Skeletal muscle tissue (tissue), 4 donors: ENCODE results near the gene RBM4. TPM values are rescaled to one million over a fixed set of nuclear protein-coding genes. Genes with fewer than 3 reads are reported as not detected.

Experiments
- H3K27ac ChIP-seq: one replicate; pipeline ENCODE4 v1.7.0; 2013; ENCODE audit warnings: mild to moderate bottlenecking, low read depth, low read length, inconsistent platforms
- H3K27me3 ChIP-seq, 3 donors: one replicate each; pipeline ENCODE4 v1.7.0; 2013; ENCODE audit warnings: low read length in 3 of 3; ENCODE audit not compliant: control insufficient read depth in 3 of 3, insufficient read depth in 3 of 3
- H3K36me3 ChIP-seq, 3 donors: one replicate each; pipeline ENCODE4 v1.7.0; 2013; ENCODE audit warnings: low read length in 3 of 3; ENCODE audit not compliant: control insufficient read depth in 3 of 3, insufficient read depth in 3 of 3
- H3K4me1 ChIP-seq, 3 donors: one replicate each; pipeline ENCODE4 v1.7.0; 2013; ENCODE audit warnings: low read length in 3 of 3, mild to moderate bottlenecking in 3 of 3; ENCODE audit not compliant: control insufficient read depth in 3 of 3, insufficient read depth in 3 of 3
- H3K4me3 ChIP-seq, 3 donors: one replicate each; pipeline ENCODE4 v1.7.0; 2013; ENCODE audit warnings: low read length in 3 of 3
- H3K9ac ChIP-seq, 3 donors: one replicate each; pipeline ENCODE4 v1.7.0; 2013; ENCODE audit warnings: low read length in 3 of 3, mild to moderate bottlenecking in 3 of 3, moderate library complexity in 2 of 3, low read depth in 1 of 3
- H3K9me3 ChIP-seq, 3 donors: one replicate each; pipeline ENCODE4 v1.7.0; 2013; ENCODE audit warnings: low read length in 3 of 3; ENCODE audit not compliant: control insufficient read depth in 3 of 3
- total RNA-seq: library from RNA; depleted of rRNA; stranded (reverse); fragments of >200 nt; gene quantifications from one replicate; pipeline ENCODE4 v1.2.3, GENCODE V29; 2014
- donor health status: Osteomylitis.

Gene RBM4
- total RNA-seq, 1 donor from 2014 or later: 98.6 TPM

DNA sequence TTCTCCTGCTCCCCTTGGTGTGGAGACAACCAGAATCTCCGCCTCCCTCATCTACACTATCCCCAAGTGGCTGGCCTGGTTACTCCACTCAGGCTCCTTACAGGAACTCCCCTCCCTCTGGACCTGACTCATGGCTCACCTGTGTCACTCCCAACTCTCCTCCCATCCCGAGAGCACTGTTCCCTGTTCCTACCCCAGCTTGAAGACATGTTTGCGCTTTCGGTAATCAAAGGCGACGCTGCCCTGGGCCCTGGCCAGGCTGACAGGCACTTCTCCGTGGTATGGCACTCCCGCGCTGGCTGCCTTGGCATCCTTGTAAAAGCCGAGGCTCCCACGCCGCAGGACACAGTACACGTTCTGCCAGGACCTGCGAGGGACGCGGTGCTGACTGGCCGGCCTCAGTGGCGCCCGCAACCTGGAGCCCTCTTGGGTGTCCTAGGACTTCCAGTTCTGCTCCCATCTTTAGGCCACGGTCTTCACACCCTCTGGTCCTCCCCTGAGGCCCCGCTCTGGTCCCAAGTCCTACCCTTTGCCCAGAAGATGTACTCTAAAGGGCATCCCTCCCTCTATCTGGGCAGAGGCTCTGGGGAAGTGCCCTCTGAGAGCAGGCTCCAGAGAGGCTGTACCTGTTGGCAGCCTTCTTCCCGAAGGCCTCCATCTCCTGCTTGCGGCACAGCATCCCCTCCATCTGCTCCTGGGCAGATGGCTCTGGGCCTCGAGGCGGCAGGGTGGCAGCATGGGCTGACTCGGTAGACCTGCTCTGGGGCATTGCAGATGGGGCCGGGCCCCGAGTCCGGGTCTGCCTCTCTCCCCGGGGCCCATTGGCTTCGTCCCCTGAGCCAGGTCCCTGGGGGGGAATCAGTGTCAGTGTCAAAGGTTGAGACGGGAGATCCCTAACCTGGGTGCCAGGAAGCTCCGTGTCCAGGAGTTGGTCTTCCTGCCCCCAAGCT, 48.6 kb downstream of the RBM4 start:
- Histone ChIP-seq H3K4me1 (no peaks in the 10 kb centered on the region), H3K9me3 (no peaks in the 10 kb centered on the region), H3K4me3 (no peak overlapping the region), H3K36me3 (no peaks in the 10 kb centered on the region), H3K27me3 (peaks cover 0 to 7% (median 0%) of the 10 kb centered on the region in 3 donors), H3K9ac (no peak overlapping the region), H3K27ac (no peak overlapping the region)

- H3K4me1 ChIP-seq: no peaks in the 10 kb centered on the region
- no peaks in the 10 kb centered on the region for H3K36me3 ChIP-seq
- peaks cover 0 to 7% (median 0%) of the 10 kb centered on the region in 3 donors for H3K27me3 ChIP-seq
- H3K4me3 ChIP-seq: no peak overlapping the region
- no peaks in the 10 kb centered on the region for H3K9me3 ChIP-seq
- no peak overlapping the region for H3K9ac ChIP-seq
- no peak overlapping the region for H3K27ac ChIP-seq
These were observed 49.4 kb downstream of the RBM4 start for GRCh38 chr11:66687831-66688281.

GRCh38 chr11:66688561-66689534, 50.3 kb downstream of the RBM4 start:
- Histone ChIP-seq H3K9ac (no peak overlapping the region), H3K4me1 (no peaks in the 10 kb centered on the region), H3K27me3 (peaks cover 0 to 7% (median 0%) of the 10 kb centered on the region in 3 donors), H3K4me3 (no peak overlapping the region), H3K27ac (no peak overlapping the region), H3K36me3 (no peaks in the 10 kb centered on the region), H3K9me3 (no peaks in the 10 kb centered on the region)

DNA sequence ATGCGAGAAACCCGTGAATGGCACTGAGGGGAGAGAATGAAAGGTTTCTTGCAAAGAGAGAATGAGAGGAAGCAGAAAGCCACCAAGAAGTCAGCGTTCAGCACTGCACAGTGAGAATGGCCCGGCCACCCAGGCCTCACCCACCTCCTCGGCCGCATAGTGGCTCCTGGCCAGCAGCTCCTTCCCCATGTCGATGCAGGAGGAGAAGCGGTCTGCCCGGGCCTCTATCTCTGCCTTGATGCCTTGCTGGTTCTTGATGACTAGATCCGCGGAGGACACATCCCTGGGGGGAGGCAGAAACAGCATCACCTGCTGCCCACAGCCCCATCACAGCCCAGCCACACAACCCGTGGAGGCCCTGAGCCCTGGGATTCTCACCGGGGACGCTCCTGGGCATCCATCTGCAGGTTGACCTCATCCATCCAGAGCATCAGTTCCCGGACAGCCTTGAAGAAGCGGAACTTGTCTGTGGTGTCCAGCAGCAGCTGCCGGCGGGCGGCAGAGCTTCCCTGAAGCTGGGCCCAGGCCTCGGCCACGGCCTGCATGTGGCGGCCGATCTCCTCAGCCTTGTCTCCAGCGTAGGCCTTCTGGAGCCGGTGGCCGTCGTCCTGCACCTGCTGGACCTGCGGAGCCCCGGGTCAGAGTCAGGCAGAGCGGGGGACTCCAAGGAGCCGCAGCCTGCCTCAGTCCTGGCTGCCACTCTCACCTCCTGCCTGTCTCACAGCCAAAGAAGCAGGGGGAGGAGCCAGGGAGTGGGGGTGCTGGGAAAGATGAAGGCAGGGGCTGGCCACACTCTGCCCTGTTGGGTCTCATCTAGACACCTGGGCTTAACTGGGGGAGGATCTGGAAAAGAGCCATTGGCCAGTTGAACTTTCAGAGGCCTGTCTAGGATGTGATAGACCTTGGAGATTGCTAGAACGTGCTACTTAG, 51.4 kb downstream of the RBM4 start:
- Histone ChIP-seq H3K36me3 (no peaks in the 10 kb centered on the region), H3K9ac (no peak overlapping the region), H3K27ac (no peak overlapping the region), H3K9me3 (no peaks in the 10 kb centered on the region), H3K4me1 (peaks cover 0 to 4% (median 2%) of the 10 kb centered on the region in 3 donors), H3K27me3 (peaks cover 0 to 7% (median 0%) of the 10 kb centered on the region in 3 donors), H3K4me3 (no peak overlapping the region)

GRCh38 chr11:66691311-66691980, 52.9 kb downstream of the RBM4 start:
- Histone ChIP-seq H3K4me1 (peaks cover 0 to 5% (median 2%) of the 10 kb centered on the region in 3 donors), H3K9me3 (no peaks in the 10 kb centered on the region), H3K27ac (no peak overlapping the region), H3K9ac (no peak overlapping the region), H3K4me3 (no peak overlapping the region), H3K36me3 (no peaks in the 10 kb centered on the region), H3K27me3 (peaks cover 0 to 7% (median 0%) of the 10 kb centered on the region in 3 donors)

GRCh38 chr11:66692446-66692845, 53.9 kb downstream of the RBM4 start:
- H3K27ac ChIP-seq: no peak overlapping the region
- H3K36me3 ChIP-seq: no peaks in the 10 kb centered on the region
- peaks cover 0 to 5% (median 2%) of the 10 kb centered on the region in 3 donors for H3K4me1 ChIP-seq
- H3K27me3 ChIP-seq: peaks cover 0 to 7% (median 0%) of the 10 kb centered on the region in 3 donors
- no peaks in the 10 kb centered on the region for H3K9me3 ChIP-seq
- H3K4me3 ChIP-seq: no peak overlapping the region
- no peak overlapping the region for H3K9ac ChIP-seq

GRCh38 chr11:66692871-66693331, 54.4 kb downstream of the RBM4 start:
- peaks cover 0 to 7% (median 0%) of the 10 kb centered on the region in 3 donors for H3K27me3 ChIP-seq
- no peak overlapping the region for H3K4me3 ChIP-seq
- no peak overlapping the region for H3K9ac ChIP-seq
- H3K36me3 ChIP-seq: no peaks in the 10 kb centered on the region
- no peak overlapping the region for H3K27ac ChIP-seq
- H3K4me1 ChIP-seq: peaks cover 0 to 5% (median 2%) of the 10 kb centered on the region in 3 donors
- H3K9me3 ChIP-seq: no peaks in the 10 kb centered on the region

- Histone ChIP-seq H3K9me3 (no peaks in the 10 kb centered on the region), H3K4me1 (peaks cover 0 to 5% (median 2%) of the 10 kb centered on the region in 3 donors)
These were observed 55.0 kb downstream of the RBM4 start for GRCh38 chr11:66693356-66694055.

More at GRCh38 chr11:66693356-66694055, 55.0 kb downstream of the RBM4 start:
- no peak overlapping the region for H3K4me3 ChIP-seq
- H3K27ac ChIP-seq: no peak overlapping the region
- H3K9ac ChIP-seq: no peak overlapping the region
- peaks cover 0 to 7% (median 0%) of the 10 kb centered on the region in 3 donors for H3K27me3 ChIP-seq
- H3K36me3 ChIP-seq: no peaks in the 10 kb centered on the region
